COLO668 (cell line): ENCODE data around the gene CCDC86.

Experiments used
- DNase-seq: peaks from one replicate; lab custom pipeline; 2025; ENCODE audit not compliant: unreplicated experiment; lab: John Stamatoyannopoulos, UW

The CCDC86 gene

GRCh38 chr11:60831143-60831500 lies 10.8 kb upstream of the CCDC86 start:
- DNase-seq: peak; percentile 88

- DNase-seq: no peak
Measured at GRCh38 chr11:60831501-60832079, 10.3 kb upstream of the CCDC86 start.

- no peak for DNase-seq
Measured at GRCh38 chr11:60834742-60835533, 7.0 kb upstream of the CCDC86 start.

GRCh38 chr11:60835534-60835846 lies 6.4 kb upstream of the CCDC86 start:
- no peak for DNase-seq

GRCh38 chr11:60836866-60837515 lies 4.9 kb upstream of the CCDC86 start:
- DNase-seq: no peak

GRCh38 chr11:60838132-60838531 lies 3.8 kb upstream of the CCDC86 start:
- no peak for DNase-seq

- DNase-seq: no peak
Measured at GRCh38 chr11:60840470-60841430, 1.2 kb upstream of the CCDC86 start.

DNA sequence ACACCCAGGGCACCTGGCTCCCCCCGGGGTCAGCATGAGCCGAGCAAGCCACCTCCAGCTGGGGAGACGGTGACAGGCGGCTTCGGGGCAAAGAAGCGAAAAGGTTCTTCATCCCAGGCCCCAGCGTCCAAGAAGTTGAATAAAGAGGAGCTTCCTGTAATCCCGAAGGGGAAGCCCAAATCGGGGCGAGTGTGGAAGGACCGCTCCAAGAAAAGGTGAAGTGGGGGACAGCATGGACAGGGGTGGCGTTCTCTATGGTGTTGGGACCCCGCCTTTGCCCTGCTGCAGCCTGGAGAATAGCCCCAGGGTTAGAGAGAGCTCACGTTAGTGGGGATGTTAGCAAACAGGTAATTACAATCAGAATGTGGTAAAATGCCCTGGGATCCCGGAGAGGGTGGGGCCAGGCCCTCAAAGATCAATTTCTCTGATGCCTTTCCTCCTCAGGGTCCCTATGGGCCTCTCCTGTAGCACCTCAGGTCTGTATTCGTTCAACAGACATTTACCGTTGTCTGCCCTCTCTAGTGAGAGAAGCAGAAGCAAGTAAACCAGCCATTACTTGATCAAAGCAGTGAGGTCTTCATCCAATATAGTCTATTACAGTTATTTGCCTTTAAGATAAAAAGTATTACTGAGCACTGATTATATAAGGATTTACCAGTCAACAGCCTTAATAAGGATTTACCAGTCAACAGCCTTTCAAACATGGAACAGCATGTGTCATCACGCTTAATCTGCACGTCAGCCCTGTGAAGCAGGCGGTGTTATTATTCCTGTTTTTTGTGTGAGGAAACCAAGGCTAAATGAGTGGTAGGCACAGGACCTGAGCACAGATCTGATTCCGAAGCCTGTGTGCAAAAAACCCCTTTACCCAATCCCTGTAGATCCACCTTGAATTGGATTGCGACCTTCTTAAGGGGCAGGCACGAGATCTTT lies 1.0 kb downstream of the CCDC86 start:
- peak; percentile 21 for DNase-seq

DNA sequence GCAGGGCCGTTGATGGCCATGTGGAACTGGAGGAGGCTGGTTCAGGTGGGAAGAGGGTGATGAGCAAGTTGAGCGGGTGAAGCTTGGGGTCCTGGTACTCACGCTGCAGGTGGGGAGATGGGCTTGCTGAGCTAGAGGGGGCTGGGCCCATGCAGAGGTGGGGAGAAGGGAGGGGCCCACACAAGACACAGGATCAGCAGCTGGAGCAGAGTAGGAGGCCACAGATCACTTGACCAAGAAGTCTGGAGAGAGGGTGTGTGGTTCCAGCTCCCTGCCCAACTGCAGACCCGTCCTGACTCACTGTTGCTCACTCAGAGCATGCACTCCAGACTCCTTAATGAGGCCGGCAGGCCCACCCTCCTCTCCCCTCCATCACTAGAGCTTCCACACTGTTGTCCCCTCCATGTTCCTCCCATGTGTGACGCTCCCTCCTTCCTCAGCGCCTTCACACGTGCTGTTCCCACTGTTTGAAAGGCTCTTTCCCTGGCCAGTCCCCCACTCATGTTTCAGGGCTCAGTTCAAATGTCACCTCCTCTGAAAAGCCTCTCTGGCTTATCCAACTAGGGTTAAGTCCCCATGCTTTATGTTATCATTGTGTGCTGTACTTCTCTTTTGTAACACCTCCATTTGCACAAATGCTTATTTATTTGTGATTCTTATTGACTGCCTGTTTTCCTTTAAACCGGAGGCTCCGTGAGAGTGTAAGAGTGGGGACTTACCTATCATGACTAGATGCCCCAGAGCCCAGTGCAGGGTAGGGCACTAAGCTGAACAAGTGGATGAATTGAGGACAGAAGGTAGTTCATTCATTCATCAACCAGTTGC lies 2.3 kb downstream of the CCDC86 start:
- no peak for DNase-seq

GRCh38 chr11:60844870-60845221 lies 2.9 kb downstream of the CCDC86 start:
- DNase-seq: peak; percentile 11

DNA sequence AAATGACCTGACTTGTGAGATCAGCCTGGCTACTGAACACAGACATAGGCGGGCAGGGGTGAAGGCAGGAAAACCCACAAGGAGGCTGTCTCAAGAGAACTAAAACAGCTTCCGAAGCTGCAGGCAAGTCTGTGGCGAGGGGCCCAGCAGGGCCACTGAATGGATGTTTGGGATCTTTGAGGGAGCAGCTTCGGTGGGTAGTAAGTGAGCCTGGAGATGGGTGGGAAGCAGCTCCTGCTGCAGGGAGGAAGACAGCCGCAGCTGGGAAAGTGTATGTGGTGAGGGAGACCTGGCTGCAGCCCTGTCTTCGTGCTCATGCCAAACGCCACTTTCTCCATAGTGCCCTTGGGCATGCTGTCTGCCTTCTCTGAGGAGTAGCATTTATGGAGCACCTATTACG lies 3.4 kb downstream of the CCDC86 start:
- DNase-seq: no peak

DNA sequence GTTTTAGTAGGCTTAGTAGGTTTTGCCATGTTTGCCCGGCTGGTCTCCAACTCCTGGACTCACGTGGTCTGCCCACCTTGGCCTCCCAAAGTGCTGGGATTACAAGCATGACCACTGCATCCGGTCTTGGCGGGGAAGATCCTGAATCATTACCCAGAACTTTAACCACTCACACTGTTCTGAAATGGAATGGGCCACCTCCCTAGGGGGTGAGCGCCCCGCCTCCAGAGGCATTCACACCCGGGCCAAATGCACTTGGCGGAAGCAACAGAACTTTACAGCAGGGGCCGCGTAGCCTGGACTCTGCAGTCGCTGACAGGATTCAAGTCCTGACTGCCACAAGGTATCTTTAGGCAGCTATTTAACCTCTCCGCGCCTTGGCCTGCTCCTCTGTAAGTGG lies 5.4 kb downstream of the CCDC86 start:
- no peak for DNase-seq

GRCh38 chr11:60847896-60848295 lies 6.0 kb downstream of the CCDC86 start:
- DNase-seq: no peak

- DNase-seq: no peak
Measured at GRCh38 chr11:60848714-60849151, 6.8 kb downstream of the CCDC86 start.

- no peak for DNase-seq
Measured at GRCh38 chr11:60849641-60850520, 8.0 kb downstream of the CCDC86 start.

DNA sequence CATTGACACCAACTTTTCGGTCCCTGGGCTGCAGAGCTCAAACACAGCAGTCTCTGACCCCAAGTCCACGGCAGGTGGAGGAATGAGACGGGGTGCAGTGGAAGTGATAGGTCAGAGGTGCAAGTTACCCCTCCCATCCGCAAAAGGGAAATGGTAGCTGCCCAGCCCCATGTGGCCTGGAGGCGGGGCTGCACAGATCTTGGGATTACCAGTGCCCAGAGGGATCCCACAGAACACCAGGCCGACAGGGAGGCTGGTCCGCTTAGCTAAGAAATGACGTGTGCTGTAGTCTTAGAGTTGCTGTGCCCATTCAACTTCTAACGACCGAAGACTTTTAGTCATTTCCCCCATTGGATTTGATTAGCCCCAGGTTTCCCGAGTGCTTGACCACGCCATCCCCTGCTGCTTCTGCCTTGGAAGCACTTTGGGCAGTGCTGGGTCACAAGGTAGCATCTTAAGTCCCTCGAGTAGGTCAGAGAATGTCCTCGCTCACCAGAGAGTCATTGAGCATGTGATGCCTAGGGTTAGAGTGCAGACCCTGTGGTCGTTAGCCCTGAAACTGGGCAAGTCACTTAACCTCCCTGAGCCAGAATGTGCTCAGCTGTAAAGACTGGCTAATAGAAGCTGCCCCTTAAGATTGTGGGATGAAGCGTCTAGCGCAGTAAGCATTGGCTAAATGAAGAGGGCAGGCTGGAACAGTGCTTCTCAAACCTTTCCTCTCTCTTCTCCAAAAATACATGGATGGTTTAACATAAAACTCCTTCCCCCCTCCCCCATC lies 9.6 kb downstream of the CCDC86 start:
- no peak for DNase-seq

GRCh38 chr11:60852117-60852981 lies 10.4 kb downstream of the CCDC86 start:
- DNase-seq: peak; percentile 85
